Measurements from ENCODE around the gene HDAC6. TPM values are rescaled to one million over a fixed set of nuclear protein-coding genes. Genes with fewer than 3 reads are reported as not detected.

The HDAC6 gene
- total and polyA plus RNA-seq, 2 donors (not counting 3 experiments of a cell fraction or from before 2014, with no cell fraction given): 43.7 to 58.4 TPM

DNA sequence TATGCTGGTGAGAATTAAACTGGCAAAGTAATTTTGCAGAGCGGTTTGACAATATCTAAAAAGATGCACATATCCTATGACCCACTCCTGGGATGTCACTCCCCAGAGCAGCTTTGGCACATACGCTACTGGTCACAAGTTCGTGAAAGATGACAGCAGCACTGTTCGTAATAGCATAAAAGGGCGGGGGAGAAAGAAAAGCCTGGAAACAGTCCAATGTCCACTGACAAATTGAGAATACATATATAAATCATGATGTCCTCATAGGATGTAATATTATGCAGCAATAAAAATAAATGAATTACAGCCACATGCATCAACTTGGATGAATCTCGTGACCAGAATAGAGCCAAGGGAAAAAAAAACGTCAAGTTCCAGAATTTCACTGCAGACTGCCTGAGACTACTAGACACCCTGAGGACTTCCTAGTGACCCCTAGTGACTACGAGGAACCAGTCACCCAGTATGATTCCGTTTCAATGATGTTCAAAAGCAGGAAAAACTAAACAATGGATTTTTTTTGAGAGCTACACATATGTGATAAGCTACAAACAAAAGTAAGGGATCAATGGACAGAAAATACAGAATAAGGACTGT is 31.8 kb downstream of the HDAC6 start:
- intact Hi-C loops (cut with micrococcal nuclease) (no loop called here), dilution Hi-C loops (cut with MboI; ENCODE audit: extremely low pct_ligation_motif_present, low sequenced_read_pairs) (no loop called here)
- H3K9me3 ChIP-seq (replicated peaks; ENCODE audit: control insufficient read depth, insufficient read depth, low read length): no peaks in the 10 kb centered on the region
- H3K4me3 ChIP-seq (replicated peaks in 1 of 3; ENCODE audit: insufficient read depth in 1 of 3, low read depth in 1 of 3, low read length in 3 of 3): no peak overlapping the region
- no peaks in the 10 kb centered on the region for H3K9me1 ChIP-seq (replicated peaks; ENCODE audit: control insufficient read depth, extremely low read depth, insufficient read depth, low read length)
- H3K4me1 ChIP-seq (ENCODE audit: control insufficient read depth, extremely low read depth, insufficient read depth, low read length): no peaks in the 10 kb centered on the region
- ChIA-PET CTCF (no interaction called here), POLR2A (no interaction called here)
- FAIRE-seq: no peak
- no peak overlapping the region for H3K4me2 ChIP-seq (ENCODE audit: insufficient read depth, low read length)
- no peak for DNase-seq (ENCODE audit: low read depth, low spot score)
- H3K9ac ChIP-seq (replicated peaks; ENCODE audit: extremely low read depth, insufficient read depth, low read length): no peak overlapping the region
- no peak overlapping the region for H2AFZ ChIP-seq (ENCODE audit: low read depth, low read length)
- H4K20me1 ChIP-seq (replicated peaks; ENCODE audit: control insufficient read depth, extremely low read depth, insufficient read depth, low read length): no peaks in the 10 kb centered on the region
- no TSS peak for BruUV-seq (replicated peaks)
- no peak overlapping the region for H3K27ac ChIP-seq (ENCODE audit: insufficient read depth, low read depth, low read length)
- TF ChIP-seq, protein P1, sequence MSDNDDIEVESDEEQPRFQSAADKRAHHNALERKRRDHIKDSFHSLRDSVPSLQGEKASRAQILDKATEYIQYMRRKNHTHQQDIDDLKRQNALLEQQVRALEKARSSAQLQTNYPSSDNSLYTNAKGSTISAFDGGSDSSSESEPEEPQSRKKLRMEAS (IDR thresholded peaks at IDR 0.05; ENCODE audit: insufficient read depth, insufficient read length): no peak
- TF ChIP-seq GATA2 (IDR thresholded peaks at IDR 0.05; ENCODE audit: insufficient read depth, insufficient read length, low read depth, low read length) (no peak), CTCF (IDR thresholded peaks at IDR 0.05; ENCODE audit: extremely low read depth in 1 of 2, insufficient read depth in 1 of 2, low read depth in 1 of 2, low read length in 2 of 2) (no peak), FOS (IDR thresholded peaks at IDR 0.05; ENCODE audit: borderline replicate concordance, insufficient read depth, low read length) (no peak), JUN (IDR thresholded peaks at IDR 0.05; ENCODE audit: borderline replicate concordance, insufficient read depth, insufficient read length, low read depth) (no peak), POLR2A (IDR thresholded peaks at IDR 0.05; ENCODE audit: low read depth, low read length) (no peak), POLR2AphosphoS5 (IDR thresholded peaks at IDR 0.05; ENCODE audit: insufficient read depth, low read depth, low read length) (no peak), EZH2 (IDR thresholded peaks at IDR 0.05; ENCODE audit: borderline replicate concordance, low read depth, low read length, severe bottlenecking) (no peak), MYC (IDR thresholded peaks at IDR 0.05; ENCODE audit: low read depth, low read length) (no peak)
- H3K36me3 ChIP-seq (ENCODE audit: control insufficient read depth in 2 of 2, extremely low read depth in 1 of 2, insufficient read depth in 2 of 2, low read length in 2 of 2): no peaks in the 10 kb centered on the region
- H3K79me2 ChIP-seq (ENCODE audit: control insufficient read depth, insufficient read depth, low read length): no peaks in the 10 kb centered on the region
- peaks cover 39 to 47% of the 10 kb centered on the region in 2 experiments for H3K27me3 ChIP-seq (ENCODE audit: control insufficient read depth in 2 of 2, insufficient read depth in 2 of 2, low read length in 2 of 2)
